ENCODE measurements around the gene FCAR. TPM values are rescaled to one million over a fixed set of nuclear protein-coding genes. Genes with fewer than 3 reads are reported as not detected.
"Not testable (repeated sequence)": the region's sequence is repeated elsewhere in the genome, so short reads cannot be mapped to it uniquely, and the experiment has no call there.

FCAR gene
- total RNA-seq, 1 donor from 2014 or later = not detected

- H3K4me3 ChIP-seq (ENCODE audit: low read depth, low read length) = no peak overlapping the region
- DNase-seq (ENCODE audit: low read depth) = no peak
- TF ChIP-seq, protein P1, sequence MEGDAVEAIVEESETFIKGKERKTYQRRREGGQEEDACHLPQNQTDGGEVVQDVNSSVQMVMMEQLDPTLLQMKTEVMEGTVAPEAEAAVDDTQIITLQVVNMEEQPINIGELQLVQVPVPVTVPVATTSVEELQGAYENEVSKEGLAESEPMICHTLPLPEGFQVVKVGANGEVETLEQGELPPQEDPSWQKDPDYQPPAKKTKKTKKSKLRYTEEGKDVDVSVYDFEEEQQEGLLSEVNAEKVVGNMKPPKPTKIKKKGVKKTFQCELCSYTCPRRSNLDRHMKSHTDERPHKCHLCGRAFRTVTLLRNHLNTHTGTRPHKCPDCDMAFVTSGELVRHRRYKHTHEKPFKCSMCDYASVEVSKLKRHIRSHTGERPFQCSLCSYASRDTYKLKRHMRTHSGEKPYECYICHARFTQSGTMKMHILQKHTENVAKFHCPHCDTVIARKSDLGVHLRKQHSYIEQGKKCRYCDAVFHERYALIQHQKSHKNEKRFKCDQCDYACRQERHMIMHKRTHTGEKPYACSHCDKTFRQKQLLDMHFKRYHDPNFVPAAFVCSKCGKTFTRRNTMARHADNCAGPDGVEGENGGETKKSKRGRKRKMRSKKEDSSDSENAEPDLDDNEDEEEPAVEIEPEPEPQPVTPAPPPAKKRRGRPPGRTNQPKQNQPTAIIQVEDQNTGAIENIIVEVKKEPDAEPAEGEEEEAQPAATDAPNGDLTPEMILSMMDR (conservative IDR thresholded peaks at IDR 0.05; ENCODE audit: low read depth, low read length) = no peak
These were observed 47.0 kb downstream of the FCAR start for GRCh38 chr19:54921082-54921481.

GRCh38 chr19:54923276-54923675 is 49.2 kb downstream of the FCAR start:
- H3K4me3 ChIP-seq (ENCODE audit: low read depth, low read length) = no peak overlapping the region
- DNase-seq (ENCODE audit: low read depth) = no peak
- TF ChIP-seq, protein P1 (conservative IDR thresholded peaks at IDR 0.05; ENCODE audit: low read depth, low read length) = no peak

GRCh38 chr19:54928299-54928698 is 54.3 kb downstream of the FCAR start:
- H3K4me3 ChIP-seq (ENCODE audit: low read depth, low read length) = no peak overlapping the region
- TF ChIP-seq, protein P1 (conservative IDR thresholded peaks at IDR 0.05; ENCODE audit: low read depth, low read length) = no peak
- no peak for DNase-seq (ENCODE audit: low read depth)

DNA sequence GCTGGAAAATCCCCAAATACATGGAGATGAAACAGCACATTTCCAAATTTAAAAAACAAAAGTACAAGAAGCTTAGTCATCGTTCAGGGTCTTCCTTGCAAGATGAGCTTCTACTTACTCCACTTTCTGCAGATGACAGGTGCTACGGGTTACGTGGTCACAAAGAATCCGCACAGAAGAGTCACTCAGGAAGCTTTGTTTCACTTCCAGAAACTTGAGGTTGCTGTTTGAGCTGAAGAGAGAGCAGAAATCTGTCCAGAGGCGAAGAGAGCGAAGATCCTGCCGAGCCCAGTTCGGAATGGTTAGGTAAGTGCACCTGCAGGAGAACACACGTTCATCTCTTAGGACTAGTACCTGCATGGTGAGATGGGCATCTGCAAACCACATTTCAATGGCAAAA is 63.9 kb downstream of the FCAR start:
- DNase-seq (ENCODE audit: low read depth) = no peak
- TF ChIP-seq, protein P1 (conservative IDR thresholded peaks at IDR 0.05; ENCODE audit: low read depth, low read length) = no peak
- H3K4me3 ChIP-seq (ENCODE audit: low read depth, low read length) = no peak overlapping the region

DNA sequence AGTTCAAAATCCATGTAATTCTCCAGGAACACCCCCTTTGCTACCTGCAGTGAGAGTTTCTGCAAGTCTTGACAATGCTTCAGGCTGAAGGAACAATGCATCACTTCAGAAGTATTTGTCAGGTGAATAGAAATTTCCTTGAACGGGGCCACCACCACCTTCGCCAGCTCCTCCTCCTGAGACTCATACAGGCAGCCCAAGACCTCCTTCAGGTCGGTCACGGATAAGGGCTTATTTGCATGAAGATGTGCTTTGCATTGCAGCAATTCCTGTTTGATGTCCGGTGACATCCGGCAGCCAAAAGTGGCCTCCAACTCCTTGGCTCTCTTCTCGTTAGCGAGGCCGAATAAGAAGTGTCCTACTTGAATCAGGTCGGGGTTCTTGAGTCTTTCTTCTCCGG is 64.9 kb downstream of the FCAR start:
- DNase-seq (ENCODE audit: low read depth) = no peak
- TF ChIP-seq, protein P1 (conservative IDR thresholded peaks at IDR 0.05; ENCODE audit: low read depth, low read length) = no peak

DNA sequence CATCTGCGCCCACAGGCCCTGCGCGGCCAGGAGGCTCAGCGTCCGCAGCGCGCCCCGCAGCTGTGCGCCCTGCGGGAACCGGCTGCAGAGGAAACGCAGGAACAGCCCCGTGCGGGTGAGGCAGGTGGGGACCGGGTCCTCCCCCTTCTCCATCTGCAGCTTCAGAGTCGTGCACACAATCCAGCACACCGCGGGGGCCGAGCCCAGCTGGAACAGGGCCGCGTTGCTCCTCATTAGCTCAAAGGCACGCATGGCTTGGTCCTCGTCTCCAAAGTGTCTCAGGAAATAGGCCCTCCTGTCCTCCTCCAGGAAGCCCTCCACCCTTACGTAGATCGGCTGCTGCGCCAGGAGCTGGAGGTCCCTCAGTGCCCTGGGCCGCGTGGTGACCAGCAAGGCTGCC is 65.5 kb downstream of the FCAR start:
- not testable (repeated sequence) for DNase-seq (ENCODE audit: low read depth)

More for the DNA sequence above, 64.9 kb downstream of the FCAR start:
- H3K4me3 ChIP-seq (ENCODE audit: low read depth, low read length) = no peak overlapping the region

More for the DNA sequence above, 65.5 kb downstream of the FCAR start:
- H3K4me3 ChIP-seq (ENCODE audit: low read depth, low read length) = not testable (repeated sequence)

Other genes with a start within 250 kb of the FCAR start
- gene LILRB1, start 243.8 kb upstream of the FCAR start, total RNA-seq = not detected in 2 replicates
- not detected in 2 replicates for gene LILRB4, start 211.2 kb upstream of the FCAR start, total RNA-seq
- not detected in 2 replicates for gene KIR3DL3, start 149.8 kb upstream of the FCAR start, total RNA-seq
- not detected in 2 replicates for gene KIR2DL3, start 135.7 kb upstream of the FCAR start, total RNA-seq
- gene KIR2DL1, start 104.4 kb upstream of the FCAR start, total RNA-seq = not detected in 2 replicates
- not detected in 2 replicates for gene KIR2DL4, start 70.6 kb upstream of the FCAR start, total RNA-seq
- not detected in 2 replicates for gene KIR3DL1, start 57.8 kb upstream of the FCAR start, total RNA-seq
- not detected in 2 replicates for gene KIR2DS4, start 41.6 kb upstream of the FCAR start, total RNA-seq
- not detected in 2 replicates for gene KIR3DL2, start 23.8 kb upstream of the FCAR start, total RNA-seq
- not detected in 2 replicates for gene NCR1, start 31.9 kb downstream of the FCAR start, total RNA-seq
- gene NLRP7, start 73.3 kb downstream of the FCAR start, total RNA-seq = not detected in 2 replicates
- gene NLRP2, start 92.1 kb downstream of the FCAR start, total RNA-seq = 12.4 and 28.3 TPM in 2 replicates
- gene GP6, start 164.0 kb downstream of the FCAR start, total RNA-seq = not detected in 2 replicates
- 13.8 and 21.1 TPM in 2 replicates for gene RDH13, start 188.9 kb downstream of the FCAR start, total RNA-seq
- gene EPS8L1, start 201.6 kb downstream of the FCAR start, total RNA-seq = 17.3 and 33.8 TPM in 2 replicates
- gene PPP1R12C, start 243.4 kb downstream of the FCAR start, total RNA-seq = 53.8 and 68.7 TPM in 2 replicates

Measured in epithelial cell of proximal tubule (primary cell).